Liver (tissue), 3 donors: ENCODE data around the gene ACP7.

Experiments used
- CTCF ChIP-seq: fragments of 150-350 bp; IDR thresholded peaks from 2 replicates; pipeline ENCODE4 v1.5.1; 2017; ENCODE audit warnings: improper control_type of control experiment, low read depth, low read length; ENCODE audit not compliant: missing input control
- EGR1 ChIP-seq, 2 donors: IDR thresholded peaks; 2 replicates each; pipeline ENCODE4 v1.6.1; 2016 to 2018; ENCODE audit warnings: antibody characterized with exemption in 2 of 2, low read depth in 2 of 2
- FOXA1 ChIP-seq: IDR thresholded peaks from 2 replicates; pipeline ENCODE4 v1.6.1; 2016; ENCODE audit warnings: antibody characterized with exemption
- GABPA ChIP-seq, 2 donors: IDR thresholded peaks in 1 of 2; conservative IDR thresholded peaks in 1 of 2; 2 replicates each; pipeline ENCODE4 v1.6.1; 2016; ENCODE audit warnings: antibody characterized with exemption in 2 of 2, mild to moderate bottlenecking in 1 of 2, moderate library complexity in 1 of 2
- MAX ChIP-seq: IDR thresholded peaks from 2 replicates; pipeline ENCODE4 v1.6.1; 2016; ENCODE audit warnings: antibody characterized with exemption
- NR2F2 ChIP-seq: IDR thresholded peaks from 2 replicates; pipeline ENCODE4 v1.6.1; 2016; ENCODE audit warnings: antibody characterized with exemption
- RAD21 ChIP-seq, 2 donors: IDR thresholded peaks; 2 replicates each; pipeline ENCODE4 v1.6.1; 2016; ENCODE audit warnings: antibody characterized with exemption in 2 of 2, mild to moderate bottlenecking in 2 of 2
- RXRA ChIP-seq, 2 donors: IDR thresholded peaks; 2 replicates each; pipeline ENCODE4 v1.6.1; 2017 to 2018; ENCODE audit warnings: antibody characterized with exemption in 2 of 2, mild to moderate bottlenecking in 1 of 2
- SP1 ChIP-seq: IDR thresholded peaks from 2 replicates; pipeline ENCODE4 v1.6.1; 2018; ENCODE audit warnings: antibody characterized with exemption, mild to moderate bottlenecking
- TAF1 ChIP-seq: conservative IDR thresholded peaks from 2 replicates; pipeline ENCODE4 v1.6.1; 2016; ENCODE audit warnings: antibody characterized with exemption, mild to moderate bottlenecking
- YY1 ChIP-seq: IDR thresholded peaks from 2 replicates; pipeline ENCODE4 v1.6.1; 2016; ENCODE audit warnings: antibody characterized with exemption, mild to moderate bottlenecking
- TF ChIP-seq, protein P1 (sequence below): IDR thresholded peaks from 2 replicates; pipeline ENCODE4 v1.6.1; 2016; ENCODE audit warnings: antibody characterized with exemption, mild to moderate bottlenecking
- TF ChIP-seq, protein P2 (sequence below): IDR thresholded peaks from 2 replicates; pipeline ENCODE4 v1.6.1; 2016; ENCODE audit warnings: antibody characterized with exemption
- donor health status: healthy.
- donor health status: healthy.

GRCh38 chr19:39146091-39146490 is 61.9 kb downstream of the ACP7 start:
- no peak for TF ChIP-seq CTCF
- no peak for TF ChIP-seq TAF1
- TF ChIP-seq YY1, result no peak
- TF ChIP-seq GABPA (IDR thresholded peaks at IDR 0.05 in 1 of 2, conservative IDR thresholded peaks at IDR 0.05 in 1 of 2), result no peak
- TF ChIP-seq, protein P1, sequence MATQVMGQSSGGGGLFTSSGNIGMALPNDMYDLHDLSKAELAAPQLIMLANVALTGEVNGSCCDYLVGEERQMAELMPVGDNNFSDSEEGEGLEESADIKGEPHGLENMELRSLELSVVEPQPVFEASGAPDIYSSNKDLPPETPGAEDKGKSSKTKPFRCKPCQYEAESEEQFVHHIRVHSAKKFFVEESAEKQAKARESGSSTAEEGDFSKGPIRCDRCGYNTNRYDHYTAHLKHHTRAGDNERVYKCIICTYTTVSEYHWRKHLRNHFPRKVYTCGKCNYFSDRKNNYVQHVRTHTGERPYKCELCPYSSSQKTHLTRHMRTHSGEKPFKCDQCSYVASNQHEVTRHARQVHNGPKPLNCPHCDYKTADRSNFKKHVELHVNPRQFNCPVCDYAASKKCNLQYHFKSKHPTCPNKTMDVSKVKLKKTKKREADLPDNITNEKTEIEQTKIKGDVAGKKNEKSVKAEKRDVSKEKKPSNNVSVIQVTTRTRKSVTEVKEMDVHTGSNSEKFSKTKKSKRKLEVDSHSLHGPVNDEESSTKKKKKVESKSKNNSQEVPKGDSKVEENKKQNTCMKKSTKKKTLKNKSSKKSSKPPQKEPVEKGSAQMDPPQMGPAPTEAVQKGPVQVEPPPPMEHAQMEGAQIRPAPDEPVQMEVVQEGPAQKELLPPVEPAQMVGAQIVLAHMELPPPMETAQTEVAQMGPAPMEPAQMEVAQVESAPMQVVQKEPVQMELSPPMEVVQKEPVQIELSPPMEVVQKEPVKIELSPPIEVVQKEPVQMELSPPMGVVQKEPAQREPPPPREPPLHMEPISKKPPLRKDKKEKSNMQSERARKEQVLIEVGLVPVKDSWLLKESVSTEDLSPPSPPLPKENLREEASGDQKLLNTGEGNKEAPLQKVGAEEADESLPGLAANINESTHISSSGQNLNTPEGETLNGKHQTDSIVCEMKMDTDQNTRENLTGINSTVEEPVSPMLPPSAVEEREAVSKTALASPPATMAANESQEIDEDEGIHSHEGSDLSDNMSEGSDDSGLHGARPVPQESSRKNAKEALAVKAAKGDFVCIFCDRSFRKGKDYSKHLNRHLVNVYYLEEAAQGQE, result no peak
- TF ChIP-seq MAX, result no peak
- TF ChIP-seq EGR1 (IDR thresholded peaks at IDR 0.05; ENCODE audit: low read depth in 2 of 2), result no peak
- TF ChIP-seq FOXA1, result no peak
- TF ChIP-seq RAD21 (IDR thresholded peaks at IDR 0.05), result no peak
- TF ChIP-seq RXRA (IDR thresholded peaks at IDR 0.05), result no peak
- TF ChIP-seq SP1, result no peak
- TF ChIP-seq, protein P2, sequence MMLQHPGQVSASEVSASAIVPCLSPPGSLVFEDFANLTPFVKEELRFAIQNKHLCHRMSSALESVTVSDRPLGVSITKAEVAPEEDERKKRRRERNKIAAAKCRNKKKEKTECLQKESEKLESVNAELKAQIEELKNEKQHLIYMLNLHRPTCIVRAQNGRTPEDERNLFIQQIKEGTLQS, result no peak
- TF ChIP-seq NR2F2, result no peak
